Activated CD8-positive, alpha-beta memory T cell treated with anti-CD3 and anti-CD28 coated beads for 36 hours (primary cell): ENCODE data around the gene PRKAG2. TPM values are rescaled to one million over a fixed set of nuclear protein-coding genes. Genes with fewer than 3 reads are reported as not detected.

Experiments
- CTCF ChIA-PET: fragments of 350-600 bp; sonication (Branson Sonifier 250); formaldehyde crosslinking; loops from one replicate; lab custom pipeline; 2021; ENCODE audit warnings: antibody characterized with exemption; lab: Charles Lee
- POLR2A ChIA-PET: fragments of 350-600 bp; sonication (Branson Sonifier 250); formaldehyde crosslinking; loops from one replicate; lab custom pipeline; 2021; ENCODE audit warnings: antibody characterized with exemption; lab: Charles Lee
- total RNA-seq, 2 experiments: library from RNA; stranded (reverse); gene quantifications; one replicate each; pipeline ENCODE4 v1.2.3, GENCODE V29; 2021

The PRKAG2 gene
- total RNA-seq, 2 experiments from 2014 or later = 23.6 to 24.8 TPM

GRCh38 chr7:151676759-151677158, 200.2 kb downstream of the PRKAG2 start:
- CTCF ChIA-PET = no interaction called here
- POLR2A ChIA-PET = no interaction called here

GRCh38 chr7:151675196-151675920, 201.6 kb downstream of the PRKAG2 start:
- POLR2A ChIA-PET = no interaction called here
- CTCF ChIA-PET = no interaction called here

- ChIA-PET POLR2A (no interaction called here), CTCF (interaction anchor here (1.4 kb wide), 1 partner anchor 9 kb away, joined by 3 read pairs; no protein-coding TSS in a partner anchor)
Measured at GRCh38 chr7:151674161-151674920, 202.6 kb downstream of the PRKAG2 start.

GRCh38 chr7:151673216-151673615, 203.7 kb downstream of the PRKAG2 start:
- CTCF ChIA-PET = interaction anchor here (1.4 kb wide), 1 partner anchor 10 kb away, joined by 3 read pairs; no protein-coding TSS in a partner anchor

GRCh38 chr7:151672716-151673115, 204.2 kb downstream of the PRKAG2 start:
- POLR2A ChIA-PET = no interaction called here
- CTCF ChIA-PET = no interaction called here

More at GRCh38 chr7:151673216-151673615, 203.7 kb downstream of the PRKAG2 start:
- POLR2A ChIA-PET = no interaction called here

- CTCF ChIA-PET = no interaction called here
- POLR2A ChIA-PET = no interaction called here
Measured at GRCh38 chr7:151671514-151671913, 205.4 kb downstream of the PRKAG2 start.

GRCh38 chr7:151669762-151670161, 207.2 kb downstream of the PRKAG2 start:
- ChIA-PET POLR2A (no interaction called here), CTCF (interaction anchor here (1.1 kb wide), 1 partner anchor 37 kb away, joined by 3 read pairs; no protein-coding TSS in a partner anchor)

- POLR2A ChIA-PET = no interaction called here
- CTCF ChIA-PET = no interaction called here
Measured at GRCh38 chr7:151666886-151667285, 210.0 kb downstream of the PRKAG2 start.

GRCh38 chr7:151665368-151665767, 211.5 kb downstream of the PRKAG2 start:
- POLR2A ChIA-PET = no interaction called here
- CTCF ChIA-PET = interaction anchor here (0.6 kb wide), 1 partner anchor 53 kb away, joined by 3 read pairs; no protein-coding TSS in a partner anchor

- CTCF ChIA-PET = no interaction called here
Measured at GRCh38 chr7:151664268-151664667, 212.6 kb downstream of the PRKAG2 start.

GRCh38 chr7:151663382-151664100, 213.4 kb downstream of the PRKAG2 start:
- ChIA-PET POLR2A (no interaction called here), CTCF (no interaction called here)

More at GRCh38 chr7:151664268-151664667, 212.6 kb downstream of the PRKAG2 start:
- POLR2A ChIA-PET = no interaction called here

GRCh38 chr7:151662251-151662826, 214.6 kb downstream of the PRKAG2 start:
- ChIA-PET CTCF (no interaction called here), POLR2A (no interaction called here)

GRCh38 chr7:151661587-151661986, 215.3 kb downstream of the PRKAG2 start:
- ChIA-PET POLR2A (no interaction called here), CTCF (no interaction called here)

- CTCF ChIA-PET = no interaction called here
- POLR2A ChIA-PET = no interaction called here
Measured at GRCh38 chr7:151660141-151660540, 216.8 kb downstream of the PRKAG2 start.

GRCh38 chr7:151659219-151659618, 217.7 kb downstream of the PRKAG2 start:
- ChIA-PET POLR2A (no interaction called here), CTCF (no interaction called here)

GRCh38 chr7:151658778-151659177, 218.1 kb downstream of the PRKAG2 start:
- POLR2A ChIA-PET = no interaction called here
- CTCF ChIA-PET = no interaction called here

- ChIA-PET CTCF (no interaction called here), POLR2A (no interaction called here)
Measured at GRCh38 chr7:151657173-151657572, 219.7 kb downstream of the PRKAG2 start.

- POLR2A ChIA-PET = no interaction called here
- CTCF ChIA-PET = interaction anchor here (1.7 kb wide), 1 partner anchor 23 kb away, joined by 6 read pairs; no protein-coding TSS in a partner anchor
Measured at GRCh38 chr7:151655555-151655954, 221.4 kb downstream of the PRKAG2 start.

- ChIA-PET CTCF (no interaction called here), POLR2A (no interaction called here)
Measured at GRCh38 chr7:151652111-151652510, 224.8 kb downstream of the PRKAG2 start.
